NT2/D1 (cell line): ENCODE data around the gene CABP2.

Source experiments
- SUZ12 ChIP-seq: IDR thresholded peaks from 2 replicates; pipeline ENCODE4 v1.6.1; 2011; ENCODE audit not compliant: insufficient read length, insufficient read depth; ENCODE audit errors: extremely low read depth
- YY1 ChIP-seq: IDR thresholded peaks from 2 replicates; pipeline ENCODE4 v1.6.1; 2011; ENCODE audit not compliant: insufficient read length, insufficient read depth
- ZNF274 ChIP-seq: IDR thresholded peaks from 2 replicates; pipeline ENCODE4 v1.6.1; 2011; ENCODE audit warnings: mild to moderate bottlenecking, low read depth, low read length

- TF ChIP-seq SUZ12: no peak
- TF ChIP-seq YY1: no peak
- no peak for TF ChIP-seq ZNF274
Observed at GRCh38 chr11:67534070-67534679, 10.9 kb upstream of the CABP2 start.
